Prostate gland (tissue), 2 donors: ENCODE results near the gene ASTL.

Experiments
- POLR2A ChIP-seq: fragments of 450-650 bp; IDR thresholded peaks from one replicate; pipeline ENCODE4 v1.6.1; 2016; ENCODE audit warnings: antibody characterized with exemption, mild to moderate bottlenecking
- POLR2AphosphoS5 ChIP-seq: sonication (generic); formaldehyde crosslinking; IDR thresholded peaks from one replicate; pipeline ENCODE4 v1.6.1; 2017; ENCODE audit warnings: antibody characterized with exemption
- TF ChIP-seq, protein P1 (sequence below), 4 experiments: fragments of 200-600 bp in 2 of 4; fragments of 450-650 bp in 2 of 4; sonication (generic) in 2 of 4; IDR thresholded peaks; 1 replicate in 3 of 4; 2 replicates in 1 of 4; pipeline ENCODE4 v1.5.1; 2016 to 2019; ENCODE audit warnings: antibody characterized with exemption in 4 of 4, mild to moderate bottlenecking in 2 of 4, moderate library complexity in 2 of 4

DNA sequence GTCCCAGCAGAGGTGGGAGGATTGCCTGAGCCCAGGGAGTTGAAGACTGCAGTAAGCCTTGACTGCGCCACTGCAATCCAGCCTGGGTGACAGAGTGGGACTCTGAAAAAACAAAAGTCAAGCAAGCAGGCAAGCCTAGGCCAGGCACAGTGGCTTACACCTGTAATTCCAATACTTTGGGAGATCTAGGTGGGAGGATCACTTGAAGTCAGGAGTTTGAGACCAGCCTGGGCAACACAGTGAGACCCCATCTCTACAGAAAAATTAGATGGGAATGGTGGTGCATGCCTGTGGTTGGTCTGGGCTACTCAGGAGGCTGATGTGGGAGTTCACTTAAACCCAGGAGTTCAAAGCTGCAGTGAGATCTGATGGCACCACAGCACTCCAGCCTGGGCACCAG is 41.7 kb upstream of the ASTL start:
- TF ChIP-seq POLR2AphosphoS5 (no peak), POLR2A (no peak)
- TF ChIP-seq, protein P1, sequence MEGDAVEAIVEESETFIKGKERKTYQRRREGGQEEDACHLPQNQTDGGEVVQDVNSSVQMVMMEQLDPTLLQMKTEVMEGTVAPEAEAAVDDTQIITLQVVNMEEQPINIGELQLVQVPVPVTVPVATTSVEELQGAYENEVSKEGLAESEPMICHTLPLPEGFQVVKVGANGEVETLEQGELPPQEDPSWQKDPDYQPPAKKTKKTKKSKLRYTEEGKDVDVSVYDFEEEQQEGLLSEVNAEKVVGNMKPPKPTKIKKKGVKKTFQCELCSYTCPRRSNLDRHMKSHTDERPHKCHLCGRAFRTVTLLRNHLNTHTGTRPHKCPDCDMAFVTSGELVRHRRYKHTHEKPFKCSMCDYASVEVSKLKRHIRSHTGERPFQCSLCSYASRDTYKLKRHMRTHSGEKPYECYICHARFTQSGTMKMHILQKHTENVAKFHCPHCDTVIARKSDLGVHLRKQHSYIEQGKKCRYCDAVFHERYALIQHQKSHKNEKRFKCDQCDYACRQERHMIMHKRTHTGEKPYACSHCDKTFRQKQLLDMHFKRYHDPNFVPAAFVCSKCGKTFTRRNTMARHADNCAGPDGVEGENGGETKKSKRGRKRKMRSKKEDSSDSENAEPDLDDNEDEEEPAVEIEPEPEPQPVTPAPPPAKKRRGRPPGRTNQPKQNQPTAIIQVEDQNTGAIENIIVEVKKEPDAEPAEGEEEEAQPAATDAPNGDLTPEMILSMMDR (IDR thresholded peaks at IDR 0.05) = no peak
